ENCODE measurements around the gene MYH16.
"Not testable (repeated sequence)": the region's sequence is repeated elsewhere in the genome, so short reads cannot be mapped to it uniquely, and the experiment has no call there.

Gene MYH16

DNA sequence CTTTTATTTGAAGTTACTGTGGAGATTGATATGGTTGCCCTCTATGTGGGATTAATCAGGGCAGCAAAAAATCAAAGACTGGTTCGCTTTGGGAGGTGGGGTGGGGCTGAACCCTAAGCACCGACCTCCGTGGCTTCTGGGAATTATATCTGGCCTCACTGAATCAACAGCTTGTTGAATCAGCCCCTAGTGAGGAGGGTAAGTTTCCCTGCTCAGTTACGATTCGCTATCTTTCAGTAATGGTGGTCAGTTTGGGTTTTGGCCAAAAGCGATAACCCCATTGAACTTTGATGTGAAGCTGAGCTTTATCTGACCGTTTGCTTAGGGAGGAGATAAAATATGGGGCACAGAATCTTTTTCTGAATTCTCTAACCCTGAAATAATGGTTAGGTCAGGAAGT lies 36.5 kb downstream of the MYH16 start:
- DNase-seq = no peak

DNA sequence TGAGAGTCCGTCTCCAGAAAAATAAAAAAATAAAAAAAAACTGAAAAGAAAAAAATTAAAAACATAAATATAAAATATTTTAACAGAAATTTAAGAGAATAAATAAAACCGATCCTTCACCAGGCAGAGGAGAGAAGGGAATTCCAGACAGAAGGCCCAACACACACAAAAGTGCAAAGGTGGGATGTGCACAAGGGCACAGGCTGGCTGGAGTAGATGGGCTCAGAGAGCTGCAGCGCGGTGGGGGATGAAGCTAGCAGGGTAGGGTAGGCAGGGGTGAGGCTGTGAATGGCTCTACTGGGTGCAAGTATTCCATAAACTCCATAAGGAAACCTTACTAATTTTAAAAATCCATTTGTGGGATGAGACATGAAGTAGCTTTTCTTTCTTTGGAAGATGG lies 37.4 kb downstream of the MYH16 start:
- no peak for DNase-seq

DNA sequence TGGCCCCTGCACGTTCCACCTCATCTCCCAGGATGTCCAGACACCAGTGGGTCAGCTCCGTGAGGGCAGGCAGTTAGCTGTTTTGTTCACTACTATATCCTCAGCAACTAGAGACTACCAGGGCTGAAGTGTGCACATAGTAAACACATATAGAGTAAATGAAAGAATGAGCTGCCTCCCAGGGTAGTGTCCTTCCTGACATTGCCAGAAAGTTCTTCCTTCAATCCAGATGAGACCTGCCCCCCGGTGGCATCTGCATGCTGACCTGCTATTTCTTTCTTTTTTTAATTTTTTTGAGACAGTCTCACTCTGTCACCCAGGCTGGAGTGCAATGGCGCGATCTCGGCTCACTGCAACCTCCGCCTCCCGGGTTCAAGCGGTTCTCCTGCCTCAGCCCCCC lies 39.1 kb downstream of the MYH16 start:
- DNase-seq = no peak

DNA sequence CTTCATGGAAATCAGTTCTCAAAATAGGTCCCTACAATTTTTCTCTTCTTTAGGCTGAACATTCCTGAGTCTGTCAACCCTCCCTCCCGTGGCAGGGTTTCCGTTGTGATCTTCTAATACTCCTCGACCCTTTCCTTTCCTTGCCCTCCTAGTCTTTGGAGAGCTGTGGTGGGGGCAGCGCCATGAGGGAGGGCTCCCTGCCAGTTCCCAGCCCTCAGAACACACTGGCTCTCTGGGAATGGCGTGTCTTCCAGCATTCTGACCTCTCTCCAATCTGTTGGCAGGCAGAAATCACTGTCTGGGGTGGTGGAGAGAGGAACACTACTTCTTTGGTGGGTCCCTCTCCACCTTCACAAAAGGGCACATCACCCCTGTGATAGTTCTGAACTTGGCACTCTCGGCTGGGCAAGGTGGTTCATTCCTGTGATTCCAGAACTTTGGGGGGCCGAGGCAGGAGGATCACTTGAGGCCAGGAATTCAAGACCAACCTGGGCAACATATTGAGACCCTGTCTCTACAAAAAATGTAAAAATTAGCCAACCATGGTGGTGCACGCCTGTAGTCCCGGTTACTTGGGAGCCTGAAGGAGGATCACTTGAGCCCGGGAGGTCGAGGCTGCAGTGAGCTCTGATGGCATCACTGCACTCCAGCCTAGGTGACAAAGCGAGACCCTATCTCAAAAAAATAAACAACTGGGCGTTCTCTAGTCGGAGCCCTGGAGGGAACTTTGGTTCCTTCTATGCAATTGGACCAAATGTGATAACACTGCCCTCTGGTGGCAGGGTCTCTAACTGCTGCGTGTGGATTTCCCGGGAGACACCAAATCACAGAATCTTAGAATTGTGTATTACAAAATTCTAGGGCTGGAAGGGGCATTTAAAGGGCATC lies 39.9 kb downstream of the MYH16 start:
- DNase-seq = peak; percentile 61

DNA sequence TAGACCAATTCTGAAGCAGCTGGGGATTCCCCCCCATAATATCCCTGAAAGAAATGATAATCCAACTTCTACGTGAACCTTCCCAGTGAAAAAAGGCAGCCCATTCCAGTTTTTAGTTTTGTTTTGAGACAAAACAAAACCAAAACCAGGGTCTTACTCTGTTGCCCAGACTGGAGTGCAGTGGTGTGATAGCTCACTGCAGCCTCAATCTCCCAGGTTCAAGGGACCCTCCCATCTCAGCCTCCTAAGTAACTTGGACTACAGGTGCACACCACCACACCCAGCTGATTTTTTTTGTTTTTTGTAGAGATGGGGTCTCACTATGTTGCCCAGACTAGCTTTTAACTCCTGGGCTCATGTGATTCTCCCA lies 40.5 kb downstream of the MYH16 start:
- no peak for DNase-seq

DNA sequence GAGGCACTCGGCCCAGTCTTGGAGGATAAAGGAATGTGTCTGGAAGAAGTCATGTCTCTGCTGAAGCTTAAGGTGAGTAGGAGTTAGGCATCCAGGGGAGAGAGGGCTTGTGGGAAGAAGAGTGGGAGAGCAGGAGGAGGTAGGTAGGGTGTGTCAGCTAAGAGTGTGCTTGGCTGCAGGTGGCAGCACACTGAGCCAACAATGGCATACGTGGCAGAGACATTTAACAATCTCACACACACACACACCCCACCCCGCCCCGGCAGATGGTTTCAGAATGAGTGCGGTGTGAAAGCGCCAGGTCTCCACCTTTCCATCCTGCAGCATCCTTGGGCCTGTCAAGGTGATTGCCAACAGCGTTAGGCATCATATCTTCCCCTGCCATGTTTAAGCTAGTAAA lies 41.9 kb downstream of the MYH16 start:
- DNase-seq = no peak

DNA sequence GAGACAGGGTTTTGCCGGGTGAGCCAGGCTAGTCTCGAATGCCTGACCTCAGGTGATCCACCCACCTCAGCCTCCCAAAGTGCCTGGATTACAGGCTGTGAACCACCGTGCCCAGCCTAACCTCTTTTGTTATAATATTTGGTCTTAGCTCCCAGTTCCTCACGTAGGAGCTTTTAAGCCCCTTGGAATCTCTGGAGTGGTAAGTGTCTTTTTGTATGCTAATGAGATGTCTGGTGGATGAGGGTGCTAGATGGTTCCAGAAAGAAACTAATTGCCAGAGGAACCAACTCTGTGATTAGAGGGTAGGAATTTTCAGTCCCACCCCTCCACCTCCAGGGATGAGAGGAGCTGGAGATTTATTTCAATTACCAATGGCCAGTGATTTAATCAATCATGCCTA lies 47.7 kb downstream of the MYH16 start:
- DNase-seq = no peak

DNA sequence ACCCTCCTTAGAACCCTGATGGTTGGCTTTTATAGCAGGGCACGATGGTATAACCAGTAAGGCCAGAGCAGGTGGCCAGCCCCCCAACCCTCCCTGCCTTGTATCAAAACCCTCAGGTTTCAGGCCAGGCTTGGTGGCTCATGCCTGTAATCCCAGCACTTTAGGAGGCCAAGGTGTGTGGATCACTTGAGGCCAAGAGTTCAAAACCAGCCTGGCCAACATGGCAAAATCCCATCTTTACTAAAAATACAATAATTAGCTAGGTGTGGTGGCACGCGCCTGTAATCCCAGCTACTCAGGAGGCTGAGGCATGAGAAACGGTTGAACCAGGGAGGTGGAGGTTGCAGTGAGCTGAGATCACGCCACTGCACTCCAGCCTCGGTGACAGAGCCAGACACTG lies 50.0 kb downstream of the MYH16 start:
- not testable (repeated sequence) for DNase-seq

DNA sequence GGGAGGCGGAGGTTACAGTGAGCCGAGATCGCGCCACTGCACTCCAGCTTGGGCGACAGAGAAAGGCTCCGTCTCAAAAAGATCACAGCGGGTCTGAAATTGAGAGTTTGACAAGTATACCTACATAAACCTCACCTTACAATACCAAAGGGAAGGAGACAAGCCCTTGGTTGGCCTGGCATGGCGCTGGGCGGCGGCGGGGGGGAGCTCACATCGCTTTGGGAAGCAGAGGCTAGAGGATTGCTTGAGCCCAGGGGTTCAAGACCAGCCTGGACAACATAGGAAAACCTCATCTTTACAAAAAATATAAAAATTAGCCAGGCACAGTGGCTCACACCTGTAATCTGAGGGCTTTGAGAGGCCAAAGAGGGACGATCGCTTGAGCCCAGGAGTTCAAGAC lies 51.9 kb downstream of the MYH16 start:
- no peak for DNase-seq

DNA sequence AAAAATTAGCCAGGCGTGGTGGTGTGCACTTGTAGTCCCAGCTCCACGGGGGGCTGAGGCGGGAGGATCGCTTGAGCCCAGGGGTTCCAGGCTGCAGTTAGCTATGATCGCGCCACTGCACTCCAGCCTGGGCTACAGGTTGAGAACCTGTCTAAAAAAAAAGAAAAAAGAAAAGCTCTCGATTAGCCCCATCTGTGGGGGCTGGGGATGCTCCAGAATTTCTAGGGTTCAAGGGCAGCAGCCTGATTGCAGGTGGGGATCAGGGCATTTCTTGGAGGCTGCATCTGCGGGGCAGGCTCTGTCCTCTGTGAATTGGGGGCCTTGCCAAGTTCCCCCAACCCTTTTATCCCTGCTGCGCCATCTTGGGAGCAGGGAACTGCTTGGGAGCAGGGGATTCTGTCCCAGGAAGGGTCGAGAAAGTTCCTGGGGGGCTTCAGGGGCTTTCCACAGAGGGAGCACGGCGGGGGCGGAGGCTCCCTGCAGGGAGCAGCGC lies 52.4 kb downstream of the MYH16 start:
- no peak for DNase-seq

DNA sequence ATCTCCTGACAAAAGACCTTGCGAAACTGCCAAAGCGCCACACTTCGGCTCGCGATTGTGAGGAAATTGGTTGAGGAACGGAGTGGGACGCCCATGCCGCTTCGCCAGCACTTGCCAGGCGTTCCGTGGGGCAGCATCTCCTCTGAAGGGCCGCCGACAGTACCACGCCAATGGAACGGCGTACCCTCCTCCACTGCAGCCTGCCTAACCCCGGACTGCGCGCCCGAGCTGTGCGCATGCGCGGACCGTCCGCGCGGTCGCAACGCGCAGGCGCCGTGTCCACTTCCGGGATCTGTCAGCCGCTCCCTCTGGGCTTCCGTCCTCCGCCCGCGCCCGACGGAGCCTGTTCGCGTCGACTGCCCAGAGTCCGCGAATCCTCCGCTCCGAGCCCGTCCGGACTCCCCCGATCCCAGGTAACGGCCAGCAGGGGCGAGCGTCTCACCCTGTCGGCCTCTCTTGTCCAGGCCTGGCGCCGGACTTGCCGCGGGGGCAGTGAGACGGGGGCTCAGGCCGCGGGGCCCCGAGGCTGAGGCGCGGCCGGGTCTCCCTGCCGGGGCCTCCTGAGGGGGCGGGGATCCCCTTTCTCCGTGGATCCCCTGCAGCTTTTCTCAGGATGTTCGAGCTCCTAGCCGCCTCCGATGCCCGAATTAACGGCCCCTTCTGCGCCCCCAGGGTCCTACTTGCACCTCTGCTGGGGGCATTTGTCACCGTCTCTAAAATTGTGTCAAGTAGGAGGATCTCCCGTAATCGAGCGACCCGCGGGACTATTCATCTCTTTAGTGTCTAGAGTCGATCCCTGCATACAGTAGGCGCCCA lies 53.2 kb downstream of the MYH16 start, which contains the start of gene ARPC1A:
Gene ARPC1A, plus strand, starts transcription at position 307 of the 816 bp plus-strand sequence. CDS start 7,456 bp downstream, outside the sequence.
- peak; percentile 90 for DNase-seq

DNA sequence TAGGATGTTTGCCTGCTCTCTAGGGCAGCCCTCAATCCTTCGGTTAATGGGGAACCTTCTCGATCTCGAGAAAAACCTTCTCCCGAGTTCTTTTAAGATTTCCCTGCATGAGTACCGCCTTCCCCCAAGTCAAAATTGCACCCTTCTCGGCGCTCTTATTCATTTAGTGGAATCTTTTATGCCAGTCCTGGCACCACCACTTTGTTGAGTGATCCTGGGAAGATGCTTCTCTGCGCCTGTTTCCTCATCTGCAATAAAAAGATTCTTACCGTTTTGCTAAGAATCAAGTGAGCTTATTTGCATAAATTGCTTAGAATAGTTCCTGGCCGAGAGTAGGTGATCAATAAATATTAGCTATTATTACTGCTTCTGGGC lies 53.8 kb downstream of the MYH16 start:
- no peak for DNase-seq

DNA sequence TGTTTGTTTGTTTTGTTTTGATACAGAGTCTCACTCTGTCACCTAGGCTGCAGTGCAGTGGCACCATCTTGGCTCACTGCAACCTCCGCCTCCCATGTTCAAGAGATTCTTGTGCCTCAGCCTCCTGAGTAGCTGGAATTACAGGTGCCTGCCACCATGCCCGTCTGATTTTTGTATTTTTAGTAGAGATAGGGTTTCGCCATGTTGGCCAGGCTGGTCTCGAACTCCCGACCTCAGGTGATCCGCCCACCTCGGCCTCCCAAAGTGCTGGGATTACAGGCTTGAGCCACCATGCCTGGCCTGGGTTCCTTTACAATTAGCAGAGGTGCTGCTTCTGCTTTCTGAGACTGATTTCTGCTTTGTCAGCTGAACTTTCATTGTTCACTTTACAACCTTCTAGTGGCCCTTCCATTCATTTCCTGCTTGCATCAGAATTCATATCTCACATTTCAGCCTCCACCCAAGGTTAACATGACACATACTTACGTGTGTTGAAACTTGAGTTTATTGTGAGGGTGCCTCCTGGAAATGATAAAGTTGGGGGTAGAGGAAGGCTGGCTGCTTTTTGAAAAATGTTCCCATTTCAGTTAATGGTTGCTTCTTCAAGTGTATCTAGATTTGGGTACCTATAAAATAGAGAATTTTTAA lies 57.8 kb downstream of the MYH16 start:
- DNase-seq = peak; percentile 81

DNA sequence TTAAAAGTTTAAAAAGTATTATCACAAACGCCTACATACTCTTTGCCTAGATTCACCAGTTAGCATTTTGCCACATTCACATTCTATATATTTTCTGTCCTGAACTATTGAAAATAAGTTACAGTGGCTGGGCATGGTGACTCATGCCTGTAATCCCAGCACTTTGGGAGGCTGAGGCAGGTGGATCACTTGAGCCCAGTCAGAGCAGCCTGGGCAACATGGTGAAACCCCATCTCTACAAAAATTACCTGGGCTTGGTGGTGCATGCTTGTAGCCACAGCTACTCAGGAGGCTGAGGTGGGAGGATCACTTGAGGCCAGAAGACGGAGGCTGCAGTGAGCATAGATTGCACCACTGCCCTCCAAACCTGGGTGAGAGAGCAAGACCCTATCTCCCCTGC lies 58.4 kb downstream of the MYH16 start:
- DNase-seq = peak; percentile 22

DNA sequence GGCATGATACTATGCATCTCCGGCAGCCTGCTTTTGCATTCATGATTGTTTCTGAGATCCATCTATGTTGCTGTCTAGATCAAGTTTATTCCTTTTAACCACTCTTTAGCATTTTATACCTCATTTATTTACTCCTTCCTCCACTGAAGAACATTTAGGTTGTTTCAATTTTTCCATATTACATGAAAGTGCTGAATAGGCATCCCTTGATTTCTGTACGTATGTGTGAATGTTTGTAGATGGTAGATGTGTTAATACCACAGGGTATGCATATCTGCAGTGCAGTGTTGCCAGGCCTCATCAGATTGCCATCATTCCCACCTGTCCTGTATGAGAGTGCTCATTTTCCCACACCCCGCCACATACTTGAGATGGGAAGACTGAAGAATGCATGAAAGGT lies 67.0 kb downstream of the MYH16 start:
- DNase-seq = no peak

DNA sequence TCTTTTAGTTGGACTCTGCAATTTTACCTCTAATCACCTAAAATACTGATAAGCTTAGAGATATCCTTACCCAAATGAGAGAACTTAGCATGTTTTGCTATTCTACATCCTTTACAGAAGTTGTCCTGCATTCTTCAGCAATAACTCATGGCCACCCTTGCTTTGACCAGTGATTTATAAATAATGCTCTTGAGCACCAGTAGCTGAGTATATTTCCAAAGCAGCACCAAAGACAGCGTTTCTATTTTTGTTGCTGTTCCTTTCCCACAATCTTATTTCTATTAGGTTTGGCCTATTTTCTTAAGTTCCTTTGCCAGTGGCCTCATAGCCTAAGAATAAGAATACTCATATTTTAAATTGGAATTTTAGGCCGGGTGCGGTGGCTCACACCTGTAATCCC lies 68.0 kb downstream of the MYH16 start:
- peak; percentile 23 for DNase-seq

DNA sequence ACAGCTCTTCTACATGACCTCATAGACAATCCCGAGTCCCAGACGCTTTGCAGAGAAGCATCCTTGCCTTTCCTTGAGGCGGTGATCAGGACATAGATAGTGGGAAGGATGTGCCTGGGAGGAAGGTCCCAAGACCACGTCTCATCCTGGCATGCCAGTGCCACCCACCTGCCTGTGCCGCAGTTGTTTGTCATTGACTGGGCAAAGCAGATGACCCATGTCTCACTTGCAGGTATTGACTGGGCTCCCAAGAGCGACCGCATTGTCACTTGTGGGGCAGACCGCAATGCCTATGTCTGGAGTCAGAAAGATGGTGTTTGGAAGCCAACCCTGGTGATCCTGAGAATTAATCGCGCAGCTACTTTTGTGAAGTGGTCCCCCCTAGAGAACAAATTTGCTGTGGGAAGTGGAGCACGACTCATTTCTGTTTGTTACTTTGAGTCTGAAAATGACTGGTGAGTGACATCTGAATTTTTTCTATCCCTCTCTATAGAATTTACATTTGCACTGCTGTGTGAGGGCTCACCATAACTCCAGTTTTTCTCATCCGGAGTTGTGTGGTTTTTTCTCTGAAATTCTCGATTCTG lies 71.5 kb downstream of the MYH16 start:
- DNase-seq = no peak

DNA sequence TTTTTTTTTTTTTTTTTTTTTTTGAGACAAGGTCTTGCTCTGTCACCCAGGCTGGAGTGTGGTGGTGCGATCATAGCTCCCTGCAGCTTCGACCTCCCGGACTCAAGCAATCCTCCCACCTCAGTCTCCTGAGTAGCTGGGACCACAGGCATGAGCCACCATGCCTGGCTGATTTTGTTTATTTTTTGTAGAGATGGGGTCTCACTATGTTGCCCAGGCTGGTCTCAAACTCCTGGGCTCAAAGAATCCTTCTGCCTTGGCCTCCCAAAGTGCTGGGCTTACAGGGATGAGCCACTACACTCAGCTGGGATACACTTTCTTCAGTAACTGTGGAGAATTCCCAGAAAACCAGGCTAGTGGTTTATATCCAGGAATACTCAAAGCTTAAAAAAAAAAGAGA lies 78.0 kb downstream of the MYH16 start:
- not testable (repeated sequence) for DNase-seq

DNA sequence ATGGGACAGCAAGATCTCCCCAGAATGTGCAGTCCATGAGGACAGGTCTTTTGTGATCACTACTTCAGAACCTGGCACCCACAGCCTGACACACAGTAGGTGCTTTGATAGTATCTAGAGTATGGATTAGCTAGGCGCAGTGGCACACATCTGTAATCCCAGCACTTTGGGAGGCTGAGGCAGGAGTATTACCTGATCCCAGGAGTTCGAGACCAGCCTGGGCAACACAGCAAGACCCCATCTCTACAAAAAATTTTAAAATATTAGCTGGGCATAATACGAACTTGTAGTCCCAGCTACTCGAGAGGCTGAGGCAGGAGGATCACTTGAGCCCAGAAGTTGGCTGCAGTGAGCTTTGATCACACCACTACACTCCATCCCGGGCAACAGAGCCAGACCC lies 79.6 kb downstream of the MYH16 start:
- no peak for DNase-seq

DNA sequence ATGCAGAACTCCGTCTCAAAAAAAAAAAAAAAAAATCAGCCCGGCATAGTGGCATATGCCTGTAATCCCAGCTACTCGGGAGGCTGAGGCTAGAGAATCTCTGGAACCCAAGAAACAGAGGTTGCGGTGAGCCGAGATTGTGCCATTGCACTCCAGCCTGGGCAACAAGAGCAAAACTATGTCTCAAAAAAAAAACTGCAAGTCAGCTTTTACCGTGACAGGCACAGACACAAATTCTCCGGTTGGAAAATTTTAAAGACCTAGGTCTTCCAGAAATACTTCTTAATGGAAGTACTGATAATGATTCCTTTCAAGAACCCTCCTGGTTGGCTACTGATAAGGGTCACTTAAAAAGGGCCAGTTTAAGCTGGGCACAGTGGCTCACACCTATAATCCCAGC lies 82.5 kb downstream of the MYH16 start:
- DNase-seq = no peak

DNA sequence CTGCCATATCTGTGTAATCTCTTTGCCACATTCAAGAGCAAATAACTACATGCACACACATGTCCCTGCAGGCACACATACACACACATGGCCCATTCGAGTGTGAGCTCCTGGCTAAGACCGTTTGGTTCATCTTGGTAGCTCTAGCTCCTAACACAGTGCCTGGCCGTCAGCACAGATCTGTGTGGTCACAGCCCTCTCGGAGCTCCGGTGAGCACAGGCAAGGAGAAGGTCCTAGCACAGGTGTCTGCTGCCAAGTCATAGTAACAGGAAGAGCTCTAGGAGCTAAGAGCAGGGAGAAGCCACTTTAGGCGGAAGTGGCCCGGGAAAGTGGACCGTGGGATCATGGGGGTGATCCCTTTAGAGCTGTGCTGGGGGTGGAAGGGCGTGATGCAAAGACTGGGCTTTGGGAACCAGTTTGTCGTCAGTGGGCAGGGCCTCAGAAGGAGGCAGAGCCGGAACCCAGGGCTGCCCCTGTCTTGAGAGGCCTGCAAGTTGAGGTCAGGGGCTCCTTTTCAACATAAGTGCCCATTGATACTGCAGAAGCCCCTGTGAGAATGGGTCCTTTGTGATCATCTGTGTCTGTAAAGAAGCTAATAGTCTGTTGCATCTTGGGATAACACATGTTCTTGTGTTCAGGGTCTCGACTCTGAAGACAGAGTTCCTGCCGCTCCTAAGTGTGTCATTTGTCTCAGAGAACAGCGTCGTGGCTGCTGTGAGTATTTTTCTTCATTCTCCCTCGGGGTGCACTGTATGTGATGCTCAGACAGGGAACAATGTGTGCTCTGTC lies 85.3 kb downstream of the MYH16 start:
- DNase-seq = no peak

DNA sequence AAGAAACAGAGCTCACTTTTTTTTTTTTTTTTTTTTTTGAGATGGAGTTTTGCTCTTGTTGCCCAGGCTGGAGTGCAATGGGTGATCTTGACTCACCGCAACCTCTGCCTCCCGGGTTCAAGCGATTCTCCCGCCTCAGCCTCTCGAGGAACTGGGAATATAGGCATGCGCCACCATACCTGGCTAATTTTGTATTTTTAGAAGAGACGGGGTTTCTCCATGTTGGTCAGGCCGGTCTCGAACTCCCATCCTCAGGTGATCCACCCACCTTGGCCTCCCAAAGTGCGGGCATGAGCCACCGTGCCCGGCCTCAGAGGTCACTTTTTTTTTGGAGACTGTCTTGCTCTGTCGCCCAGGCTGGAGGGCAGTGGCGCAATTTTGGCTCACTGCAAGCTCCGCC lies 85.9 kb downstream of the MYH16 start:
- not testable (repeated sequence) for DNase-seq

All from EL (cell line).